Suppressor macrophage (primary cell): ENCODE measurements around the gene TMED10.

Experiments used
- DNase-seq, 4 experiments: peaks; one replicate each; pipeline ENCODE4 v3.0.0-alpha.2; 2020 to 2022

Gene TMED10

DNA sequence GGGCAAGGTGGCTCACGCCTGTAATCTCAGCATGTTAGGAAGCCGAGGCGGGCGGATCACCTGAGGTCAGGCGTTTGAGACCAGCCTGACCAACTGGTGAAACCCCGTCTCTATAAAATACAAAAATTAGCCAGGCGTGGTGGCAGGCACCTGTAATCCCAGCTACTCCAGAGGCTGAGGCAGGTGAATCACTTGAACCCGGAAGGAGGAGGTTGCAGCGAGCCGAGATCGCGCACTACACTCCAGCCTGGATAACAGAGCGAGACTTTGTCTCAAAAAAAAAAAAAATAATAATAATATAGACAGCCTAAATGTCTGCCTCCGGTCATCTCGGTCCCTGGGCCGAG lies 49.0 kb downstream of the TMED10 start:
- peak in 1 of 4 experiments; percentile 10 for DNase-seq

GRCh38 chr14:75126679-75127473 lies 49.5 kb downstream of the TMED10 start, which contains the start of gene NEK9:
Gene NEK9, minus strand, starts transcription at chr14:75127048. Its CDS starts 127 bp downstream, at chr14:75126921.
- DNase-seq: peak; percentile 88 to 93 (median 90)

- peak; percentile 15 to 56 (median 42) for DNase-seq
These were observed 50.3 kb downstream of the TMED10 start for GRCh38 chr14:75126121-75126544.

- peak in 2 of 4 experiments; percentile 14 to 56 for DNase-seq
These were observed 50.8 kb downstream of the TMED10 start for GRCh38 chr14:75125617-75126016.

- peak; percentile 63 to 84 (median 72) for DNase-seq
These were observed 52.4 kb downstream of the TMED10 start for GRCh38 chr14:75123991-75124390.

GRCh38 chr14:75121552-75121951 lies 54.9 kb downstream of the TMED10 start:
- no peak for DNase-seq

- DNase-seq: peak; percentile 13 to 80 (median 46)
These were observed 55.7 kb downstream of the TMED10 start for GRCh38 chr14:75120541-75121291.

DNA sequence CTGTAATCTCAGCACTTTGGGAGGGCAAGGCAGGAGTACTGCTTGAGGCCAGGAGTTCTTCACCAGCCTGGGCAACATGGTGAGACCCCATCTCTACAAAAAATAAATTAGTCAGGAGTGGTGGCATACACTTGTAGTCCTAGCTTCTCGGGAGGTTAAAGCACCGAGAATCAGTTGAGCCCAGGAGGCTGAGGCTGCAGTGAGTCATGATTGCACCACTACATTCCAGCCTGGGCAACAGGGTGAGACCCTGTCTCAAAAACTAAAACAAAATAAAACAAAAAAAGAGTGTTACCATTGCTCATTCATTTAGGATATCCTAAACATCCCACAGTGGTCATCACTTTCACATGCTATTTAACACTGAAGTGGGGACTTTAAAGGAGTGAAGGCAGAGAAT lies 57.4 kb downstream of the TMED10 start:
- no peak for DNase-seq

DNA sequence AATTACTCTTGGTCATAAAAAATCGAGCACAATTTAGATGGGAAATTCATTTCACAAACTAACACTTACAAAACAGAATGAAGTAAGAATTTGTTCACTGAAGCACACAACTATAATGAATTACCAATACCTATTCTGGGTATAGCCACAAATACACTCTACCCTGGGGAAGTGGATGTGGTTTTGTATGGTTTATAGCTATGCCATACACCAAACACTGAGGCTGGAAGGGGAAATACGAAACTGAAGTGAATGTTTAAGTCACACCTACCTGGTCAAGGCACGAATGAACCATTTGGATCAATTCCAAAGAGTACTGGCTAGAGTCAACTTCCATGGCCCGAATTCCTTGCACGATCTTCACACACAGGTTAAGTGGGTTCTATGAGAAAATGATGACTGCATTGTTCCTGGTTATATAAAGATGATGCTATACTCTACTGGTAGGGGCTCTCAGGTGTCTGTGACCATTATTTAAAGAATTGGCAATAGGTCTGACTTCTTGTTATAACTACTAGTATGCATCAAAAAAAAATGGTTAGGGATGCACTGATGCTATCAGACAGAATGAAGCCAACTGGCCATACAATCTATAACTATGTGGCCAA lies 62.4 kb downstream of the TMED10 start:
- no peak for DNase-seq

DNA sequence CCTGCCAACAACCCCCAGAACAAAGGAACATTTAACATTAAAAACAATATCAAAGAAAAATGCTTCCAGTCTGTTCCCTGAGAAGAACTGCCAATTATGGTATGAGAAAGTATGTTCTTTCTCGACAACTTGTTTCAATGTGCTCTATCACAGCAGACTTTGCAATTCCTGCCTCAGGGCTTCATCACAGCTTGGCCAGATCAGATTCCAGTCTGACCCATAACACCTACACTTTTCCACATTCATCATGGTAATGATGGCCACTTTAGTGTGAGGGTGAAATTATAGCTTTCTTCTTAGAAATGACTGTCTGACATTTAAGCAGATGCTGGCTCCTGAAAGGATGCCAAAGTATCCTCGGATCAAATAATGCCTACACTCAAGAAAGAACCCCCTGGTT lies 66.5 kb downstream of the TMED10 start:
- no peak for DNase-seq

DNA sequence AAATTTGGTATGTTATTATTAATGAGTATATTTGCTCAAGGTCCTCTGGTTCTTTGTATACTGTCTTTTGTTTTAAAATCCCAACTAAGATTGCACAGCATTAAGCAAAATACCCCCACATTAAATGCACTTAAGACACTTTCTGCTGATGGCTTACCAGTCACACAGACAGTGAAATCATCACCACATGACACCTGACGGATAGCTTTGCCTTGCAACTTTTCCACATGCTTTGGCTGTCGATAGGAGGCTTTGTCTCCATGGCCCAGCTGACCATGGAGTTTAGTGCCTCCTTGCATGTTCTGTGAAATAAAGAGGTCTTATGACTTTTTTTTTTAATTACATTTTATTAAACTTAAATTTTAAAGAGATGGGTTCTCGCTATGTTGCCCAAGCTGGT lies 69.2 kb downstream of the TMED10 start:
- peak; percentile 37 to 59 (median 47) for DNase-seq

GRCh38 chr14:75101491-75101890 lies 74.9 kb downstream of the TMED10 start:
- no peak for DNase-seq

- DNase-seq: no peak
These were observed 77.7 kb downstream of the TMED10 start for GRCh38 chr14:75098682-75099081.

GRCh38 chr14:75098212-75098611 lies 78.2 kb downstream of the TMED10 start:
- no peak for DNase-seq

DNA sequence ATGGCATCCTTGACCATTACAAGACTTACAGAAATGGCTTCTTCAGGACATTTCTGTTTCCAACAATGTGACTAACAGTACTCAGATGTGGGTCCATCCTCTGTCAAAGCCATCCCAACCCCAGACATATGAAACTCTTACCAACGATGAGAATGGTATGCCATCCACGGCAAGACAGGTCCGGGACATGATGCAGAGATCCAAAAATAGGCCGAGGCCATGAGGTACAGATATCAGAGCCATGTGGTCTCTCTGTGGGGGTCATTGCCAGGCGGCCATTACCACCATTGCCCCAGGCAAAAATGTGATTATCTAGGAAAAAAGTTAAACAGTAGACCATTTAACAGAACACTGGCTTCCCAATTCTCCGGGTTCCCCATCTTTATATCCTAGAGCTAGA lies 79.5 kb downstream of the TMED10 start:
- DNase-seq: no peak

GRCh38 chr14:75095690-75096089 lies 80.7 kb downstream of the TMED10 start:
- no peak for DNase-seq

GRCh38 chr14:75094896-75095295 lies 81.5 kb downstream of the TMED10 start:
- DNase-seq: no peak

DNA sequence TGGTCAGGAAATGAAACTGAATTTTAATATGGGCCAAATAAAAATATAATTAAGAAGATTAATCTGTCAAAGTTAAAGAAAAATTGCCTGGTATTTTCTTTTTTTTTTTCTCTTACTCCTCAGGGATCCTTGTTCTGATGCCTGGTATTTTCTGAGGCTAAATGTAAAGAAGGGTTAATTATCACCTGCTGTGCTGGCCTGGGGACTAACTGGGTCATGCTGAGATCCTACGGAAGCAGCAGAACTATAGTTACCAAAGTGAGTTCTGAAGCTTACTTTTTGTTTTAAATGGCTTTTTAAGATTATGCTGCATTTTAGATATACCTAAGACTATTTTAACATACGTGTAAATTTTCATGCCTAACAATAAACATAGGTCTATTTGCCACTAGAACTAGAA lies 83.7 kb downstream of the TMED10 start:
- no peak for DNase-seq

GRCh38 chr14:75091251-75091650 lies 85.2 kb downstream of the TMED10 start:
- DNase-seq: no peak

- no peak for DNase-seq
These were observed 86.1 kb downstream of the TMED10 start for GRCh38 chr14:75090353-75090752.

- peak; percentile 59 to 81 (median 74) for DNase-seq
These were observed 87.6 kb downstream of the TMED10 start for GRCh38 chr14:75088566-75089373.

GRCh38 chr14:75088153-75088552 lies 88.3 kb downstream of the TMED10 start:
- DNase-seq: no peak

DNA sequence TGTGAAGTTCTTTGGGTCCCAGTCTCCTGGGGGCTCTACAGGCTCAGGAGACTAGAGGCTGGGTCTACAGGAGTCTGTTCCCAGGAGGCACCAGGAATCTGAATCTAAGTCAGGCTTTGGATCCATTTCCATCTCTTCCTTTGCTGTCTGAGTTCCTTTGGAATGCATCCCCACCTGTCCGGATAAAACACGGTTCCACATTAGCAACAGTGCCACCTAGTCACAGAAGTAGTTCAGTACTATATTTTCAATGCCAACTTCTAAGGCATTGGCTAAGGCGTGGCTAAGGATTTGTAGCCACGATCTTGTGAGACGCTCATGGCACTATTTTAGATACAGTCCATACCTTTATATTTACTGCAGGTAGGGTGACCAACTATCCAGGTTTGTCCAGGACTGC lies 91.9 kb downstream of the TMED10 start:
- no peak for DNase-seq
